Fibroblast of skin of right biceps (primary cell): Measurements from ENCODE around the gene PTP4A2.

Experiments used
- DNase-seq: peaks from one replicate; pipeline ENCODE4 v3.0.0-alpha.2; 2013

PTP4A2 gene

DNA sequence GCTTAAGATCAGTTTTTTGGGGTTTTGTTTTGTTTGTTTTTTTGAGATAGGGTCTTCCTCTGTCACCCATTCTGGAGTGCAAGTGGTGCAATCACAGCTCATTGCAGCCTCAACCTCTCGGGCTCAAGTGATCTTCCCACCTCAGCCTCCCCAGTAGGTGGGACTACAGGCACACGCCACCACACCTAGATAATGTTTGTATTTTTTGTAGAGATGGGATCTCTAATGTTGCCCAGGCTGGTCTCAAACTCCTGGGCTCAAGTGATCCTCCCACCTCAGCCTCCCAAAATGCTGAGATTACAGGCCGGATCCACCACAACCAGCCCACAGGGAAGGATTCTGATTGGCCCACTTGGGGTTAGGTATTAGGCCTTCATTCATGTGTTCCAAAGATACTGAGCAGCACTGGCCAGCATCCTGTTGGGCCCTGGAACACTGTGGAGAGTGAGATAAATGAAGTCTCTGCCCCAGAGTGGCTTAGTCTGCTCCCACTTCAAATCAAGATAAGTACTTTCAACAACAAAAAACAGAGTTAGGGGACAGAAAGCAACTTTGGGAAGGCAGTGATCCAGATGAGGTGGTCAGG is 54.7 kb downstream of the PTP4A2 start:
- no peak for DNase-seq

DNA sequence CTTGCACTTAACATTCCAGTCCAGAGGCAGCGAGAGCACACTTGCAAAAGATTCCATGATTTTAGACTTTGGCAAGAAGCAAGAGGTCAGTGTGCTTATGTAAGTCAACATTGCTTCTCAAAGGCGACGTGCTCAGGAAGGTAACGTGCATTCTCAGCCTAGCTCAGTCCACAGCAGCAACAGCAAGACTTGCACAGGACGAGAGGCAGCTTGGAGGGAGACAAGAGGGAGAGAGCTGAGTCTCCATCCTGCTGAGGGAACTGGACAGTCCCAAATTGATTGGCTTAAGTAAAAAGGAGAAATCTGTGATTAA is 56.5 kb downstream of the PTP4A2 start:
- no peak for DNase-seq

DNA sequence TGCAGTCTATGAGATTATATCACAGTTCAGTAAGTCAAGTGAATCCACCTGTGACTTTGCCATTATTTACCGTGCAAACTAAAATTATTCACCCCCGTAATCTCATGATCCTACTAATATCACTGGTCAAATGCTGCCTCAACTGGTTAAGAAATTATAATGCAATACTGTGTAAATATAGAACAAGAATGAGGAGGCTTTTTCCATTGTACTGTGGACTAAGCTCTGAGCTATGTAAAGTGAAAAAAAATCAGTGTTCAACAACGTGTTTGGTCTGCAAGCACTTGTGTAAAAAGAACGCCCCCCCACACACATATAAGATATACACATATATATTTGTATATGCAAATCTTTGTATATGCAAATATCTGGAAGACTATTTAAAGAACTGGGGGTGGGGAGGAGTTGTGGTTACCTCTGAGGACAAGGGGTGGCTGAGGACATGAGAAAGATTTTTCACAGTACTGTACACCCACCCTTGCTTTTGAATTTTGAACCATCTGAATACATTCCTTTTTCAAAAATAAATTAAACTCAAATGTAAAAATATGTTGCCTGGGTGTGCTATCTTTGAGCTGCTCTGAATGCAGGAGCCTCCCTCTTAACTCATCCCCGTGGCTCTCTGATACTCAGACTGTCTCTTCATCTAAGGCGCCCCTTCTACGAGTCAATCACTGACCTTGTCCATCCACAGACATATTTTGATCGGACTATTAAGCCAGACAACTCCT is 57.0 kb downstream of the PTP4A2 start:
- no peak for DNase-seq

DNA sequence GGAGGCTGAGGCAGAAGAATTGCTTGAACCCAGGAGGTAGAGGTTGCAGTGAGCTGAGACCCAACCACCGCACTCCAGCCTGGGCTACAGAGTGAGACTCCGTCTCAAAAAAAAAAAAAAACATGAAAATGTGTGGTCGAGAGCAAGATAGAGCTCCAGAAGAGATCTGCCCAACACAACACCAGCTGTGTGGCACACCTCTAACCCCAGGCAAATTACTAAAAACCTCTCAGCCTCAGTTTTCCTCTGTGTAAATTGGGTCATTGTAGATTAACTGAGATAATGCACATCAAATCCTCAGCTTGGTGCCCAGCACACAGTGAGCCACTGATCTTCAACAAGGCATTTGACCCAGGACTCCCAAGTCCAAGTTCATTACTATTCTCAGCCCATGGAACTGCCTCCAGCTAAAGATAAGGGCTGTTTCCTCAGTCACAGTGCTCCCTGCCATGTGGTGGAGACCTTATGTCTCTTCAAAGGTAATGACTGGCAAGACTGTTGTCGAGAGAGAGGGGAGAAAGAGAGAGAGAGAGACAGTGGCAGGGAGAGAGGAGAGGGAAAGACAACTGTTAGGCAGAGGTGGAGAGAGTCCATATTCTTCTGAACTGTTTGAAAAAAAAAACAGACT is 58.1 kb downstream of the PTP4A2 start:
- no peak for DNase-seq

DNA sequence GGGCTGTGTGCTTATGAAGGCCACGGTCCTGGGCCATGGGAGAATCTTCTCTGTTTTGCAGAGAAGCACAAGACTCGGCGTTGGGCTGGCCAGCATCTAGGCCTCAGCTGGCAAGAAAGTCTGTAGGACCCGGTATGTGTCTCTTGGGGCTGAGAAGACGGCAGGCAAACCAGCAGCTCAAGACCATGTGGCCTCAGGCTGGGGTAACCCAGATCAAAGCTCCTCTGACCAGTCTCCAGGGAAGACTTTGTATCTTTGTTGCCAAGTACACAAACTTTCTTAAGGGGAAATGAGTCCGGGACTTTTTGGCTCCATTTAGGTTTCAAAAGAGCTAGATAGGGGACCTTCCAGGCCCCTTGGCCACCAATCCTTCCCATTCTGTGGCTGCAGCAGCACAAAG is 60.1 kb downstream of the PTP4A2 start:
- no peak for DNase-seq

DNA sequence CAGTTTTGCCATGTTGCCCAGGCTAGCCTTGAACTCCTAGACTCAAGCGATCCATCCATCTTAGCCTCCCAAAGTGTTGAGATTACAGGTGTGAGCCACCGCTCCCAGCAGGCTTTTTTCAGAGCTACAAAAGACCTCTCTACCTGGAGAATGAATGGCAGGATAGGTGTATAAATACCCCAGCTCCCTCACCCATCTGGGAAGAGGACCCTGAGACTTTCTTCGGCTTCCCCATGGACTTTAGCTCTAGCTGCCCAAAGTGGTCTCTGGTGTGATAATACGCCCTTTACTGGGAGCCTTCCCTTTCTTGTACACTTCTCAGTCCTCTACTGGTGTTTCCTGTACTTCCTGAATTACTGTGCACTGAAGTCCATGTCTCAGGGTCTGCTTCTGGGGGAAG is 60.6 kb downstream of the PTP4A2 start:
- DNase-seq, result no peak

DNA sequence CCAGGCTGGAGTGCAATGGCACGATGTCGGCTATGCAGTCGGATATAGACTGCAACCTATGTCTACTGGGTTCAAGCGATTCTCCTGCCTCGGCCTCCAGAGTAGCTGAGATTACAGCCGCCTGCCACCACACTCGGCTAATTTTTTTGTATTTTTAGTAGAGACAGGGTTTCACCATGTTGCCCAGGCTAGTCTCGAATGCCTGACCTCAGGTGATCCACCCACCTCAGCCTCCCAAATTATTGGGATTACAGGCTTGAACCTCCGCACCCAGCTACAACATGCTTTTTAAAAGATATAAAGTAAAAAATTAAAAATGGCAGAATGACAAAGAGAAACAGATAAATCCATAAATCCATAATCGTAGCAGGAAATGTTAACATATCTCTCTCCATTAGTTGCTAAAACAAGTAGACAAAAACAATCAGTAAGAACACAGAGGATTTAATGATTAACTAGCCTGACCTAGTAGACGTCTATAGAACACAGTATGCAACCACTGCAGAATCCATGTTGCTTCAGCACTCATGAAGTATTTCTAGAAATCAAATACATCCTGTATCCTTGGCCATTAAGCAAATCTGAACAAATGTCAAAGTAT is 62.4 kb downstream of the PTP4A2 start:
- no peak for DNase-seq

DNA sequence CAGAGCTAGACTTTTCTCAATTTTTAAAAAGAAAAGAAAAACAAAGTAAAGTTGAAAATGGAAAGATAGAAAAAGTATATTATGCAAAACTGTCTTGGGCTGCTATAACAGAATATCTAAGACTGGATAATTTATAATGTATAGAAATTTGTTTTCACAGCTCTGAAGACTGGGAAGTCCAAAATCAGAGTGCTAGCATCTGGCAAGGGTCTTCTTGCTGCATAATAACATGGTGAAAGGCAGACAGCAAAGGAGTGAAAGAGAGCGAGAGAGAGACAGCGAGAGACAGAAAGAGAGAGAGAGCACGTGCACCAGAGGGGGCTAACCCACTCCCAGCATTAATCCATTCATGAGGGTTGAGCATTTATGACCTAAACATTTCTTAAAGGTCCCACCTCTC is 63.2 kb downstream of the PTP4A2 start:
- DNase-seq, result no peak

DNA sequence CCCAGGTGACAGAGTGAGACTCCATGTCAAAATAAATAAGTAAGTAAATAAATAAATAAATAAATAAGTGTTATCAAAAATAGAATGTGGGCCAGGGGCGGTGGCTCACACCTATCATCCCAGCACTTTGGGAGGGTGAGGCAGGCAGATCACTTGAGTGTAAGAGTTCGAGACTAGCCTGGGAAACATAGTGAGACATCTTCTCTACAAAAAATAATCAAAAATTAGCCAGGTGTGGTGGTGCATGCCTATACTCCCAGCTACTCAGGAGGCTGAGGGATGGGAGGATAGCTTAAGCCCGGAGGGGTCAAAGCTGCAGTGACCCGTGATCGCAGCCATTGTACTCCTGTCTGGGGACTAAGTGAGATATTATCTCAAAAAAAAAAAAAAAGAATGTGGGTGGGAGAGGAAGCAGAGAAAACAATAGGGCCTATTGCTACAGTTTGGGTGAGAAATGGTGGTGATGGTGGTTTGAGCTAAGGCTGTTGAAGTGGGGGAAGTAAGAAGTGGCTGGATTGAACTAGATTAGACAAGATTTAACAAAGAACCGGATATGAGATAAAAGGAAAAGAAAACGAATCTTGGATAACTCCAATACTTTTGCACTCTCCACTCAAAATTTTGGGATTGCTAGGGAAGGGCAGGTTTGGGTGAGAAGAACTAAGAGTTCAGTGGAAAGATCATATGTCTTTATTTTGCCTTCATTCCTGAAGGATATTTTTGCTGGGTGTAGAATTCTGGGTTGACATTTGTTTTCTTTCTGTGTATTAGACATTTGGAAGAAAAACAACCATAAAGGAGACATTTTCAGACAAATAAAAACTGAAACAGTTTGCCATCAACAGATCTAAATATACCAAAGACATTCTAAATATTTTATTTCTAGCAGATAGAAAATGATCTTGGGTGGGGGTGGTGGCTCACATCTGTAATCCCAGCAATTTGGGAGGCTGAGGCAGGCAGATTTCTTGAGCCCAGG is 65.2 kb downstream of the PTP4A2 start:
- DNase-seq, result no peak

DNA sequence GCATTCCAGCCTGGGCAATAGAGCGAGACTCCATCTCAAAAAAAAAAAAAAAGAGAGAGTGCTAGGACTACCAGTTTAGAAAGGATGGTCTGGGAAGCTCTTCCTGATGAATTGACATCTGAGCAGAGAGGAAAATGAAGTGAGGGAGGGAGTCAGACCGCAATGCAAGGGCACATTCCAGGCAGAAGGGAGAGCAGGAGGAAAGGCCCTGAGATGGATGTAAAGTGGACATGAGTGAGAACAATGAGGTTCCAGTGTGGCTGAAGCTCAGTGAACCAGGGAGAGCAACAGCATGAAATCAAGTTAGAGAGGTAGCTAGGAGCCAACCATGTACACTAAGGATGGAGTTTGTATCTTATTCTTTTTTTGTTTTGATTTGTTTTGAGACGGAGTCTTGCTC is 66.5 kb downstream of the PTP4A2 start:
- DNase-seq, result no peak

DNA sequence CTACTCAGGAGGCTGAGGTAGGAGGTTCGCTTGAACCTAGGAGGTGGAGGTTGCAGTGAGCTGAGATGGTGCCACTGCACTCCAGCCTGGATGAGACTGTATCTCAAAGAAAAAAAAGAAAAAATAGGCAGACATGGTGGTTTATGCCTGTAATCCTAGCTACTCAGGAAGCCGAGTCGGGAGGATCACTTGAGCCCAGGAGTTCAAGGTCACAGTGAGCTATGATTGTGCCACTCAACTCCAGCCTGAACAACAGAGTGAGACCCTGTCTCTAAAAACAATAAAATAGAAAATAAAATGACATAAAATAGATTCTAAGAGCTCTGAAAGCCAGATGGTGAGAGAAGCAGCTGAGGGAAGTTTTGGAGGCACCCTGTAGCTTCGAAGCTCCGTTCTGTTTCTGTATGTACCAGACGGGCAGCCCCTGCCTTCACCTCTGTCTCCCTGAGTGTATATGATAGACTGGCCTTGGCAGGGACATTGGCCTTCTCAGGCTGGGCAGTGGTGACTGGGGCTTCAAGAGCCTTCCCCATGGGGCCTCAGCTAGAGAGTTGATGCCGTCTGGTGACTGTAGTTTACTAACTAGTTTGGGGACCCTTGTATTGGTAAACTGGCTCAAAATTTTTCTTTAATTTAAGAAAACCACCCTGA is 68.0 kb downstream of the PTP4A2 start:
- no peak for DNase-seq

DNA sequence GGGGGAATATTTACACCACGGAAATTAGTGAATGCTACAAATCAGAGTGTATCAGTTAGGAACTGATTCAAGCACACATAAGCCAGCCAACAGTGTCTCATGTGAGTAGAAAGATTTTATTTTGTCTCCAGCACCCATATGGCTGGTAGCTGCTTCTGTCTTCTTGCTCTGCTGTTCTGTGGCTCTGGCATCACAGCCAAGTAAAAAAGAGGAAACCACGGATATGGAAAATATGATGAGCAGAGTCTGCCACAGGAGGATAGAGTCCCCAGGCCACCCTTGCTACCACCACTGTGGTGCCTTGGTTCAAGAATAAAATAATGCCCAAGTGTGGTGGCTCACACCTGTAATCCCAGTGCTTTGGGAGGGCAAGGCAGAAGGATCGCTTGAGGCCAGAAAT is 68.7 kb downstream of the PTP4A2 start:
- no peak for DNase-seq

DNA sequence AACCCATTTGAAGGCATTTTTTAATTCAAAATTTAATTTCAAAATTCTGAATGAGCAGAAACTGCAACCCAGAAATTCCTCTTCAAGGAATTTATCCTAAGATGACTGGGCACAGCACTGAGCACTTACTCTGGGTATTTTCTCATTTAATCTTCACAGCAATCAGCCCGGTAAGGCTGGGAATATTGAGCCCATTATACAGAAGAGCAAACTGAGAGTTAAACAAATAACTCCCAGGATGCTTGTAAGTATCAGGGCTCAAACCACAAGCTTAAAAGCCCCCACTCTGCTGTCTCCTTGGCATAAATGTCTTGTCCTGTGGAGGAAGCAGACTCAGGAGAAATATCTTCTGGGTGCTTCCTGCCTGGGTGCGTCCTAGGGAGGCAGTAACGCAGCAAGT is 69.3 kb downstream of the PTP4A2 start:
- no peak for DNase-seq

DNA sequence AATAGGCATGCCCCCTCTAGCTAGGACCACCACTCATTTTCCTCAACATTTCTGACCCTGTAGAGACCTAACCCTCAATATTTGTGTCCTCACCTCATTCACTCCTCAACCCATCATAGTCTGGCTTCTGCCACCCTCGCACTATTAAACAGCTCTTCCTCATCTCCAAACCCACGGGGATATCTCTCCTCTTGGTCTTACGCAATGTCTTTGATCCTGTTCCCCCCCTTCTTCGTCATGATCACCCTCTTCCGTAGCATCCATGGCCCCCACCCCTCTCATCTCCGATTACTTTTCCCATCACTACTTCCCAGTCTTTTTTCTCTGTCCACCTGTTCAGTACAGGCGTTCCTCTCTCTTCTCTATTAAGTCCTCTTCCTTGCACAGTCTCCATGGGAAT is 70.6 kb downstream of the PTP4A2 start:
- DNase-seq, result no peak

DNA sequence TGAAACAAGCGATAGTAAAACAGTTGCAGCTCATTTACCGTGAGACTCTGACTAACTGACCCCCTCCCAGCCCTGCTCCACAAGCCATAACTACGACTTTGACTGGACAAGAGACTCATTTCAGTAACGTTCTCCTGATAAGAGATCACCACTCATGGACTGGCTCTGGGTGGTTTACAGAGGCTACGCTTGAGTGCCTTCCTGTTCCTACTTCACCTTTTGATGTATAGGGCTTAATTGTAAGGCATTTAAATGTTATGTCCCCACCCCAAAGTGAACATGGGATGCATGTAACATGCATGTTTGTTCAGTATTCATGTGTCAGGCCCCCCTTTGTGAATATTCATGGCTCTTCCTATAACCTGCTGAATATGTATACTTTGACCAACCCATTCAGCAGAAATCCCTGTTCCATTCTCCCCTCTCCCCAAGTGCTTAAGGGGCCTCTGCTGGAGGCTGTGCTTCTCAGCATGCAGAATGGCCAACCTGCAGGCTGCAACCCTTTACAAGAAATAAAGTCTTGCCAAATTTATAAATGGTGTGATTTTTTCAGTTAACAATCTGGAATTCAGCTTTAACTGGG is 71.6 kb downstream of the PTP4A2 start:
- DNase-seq, result no peak

DNA sequence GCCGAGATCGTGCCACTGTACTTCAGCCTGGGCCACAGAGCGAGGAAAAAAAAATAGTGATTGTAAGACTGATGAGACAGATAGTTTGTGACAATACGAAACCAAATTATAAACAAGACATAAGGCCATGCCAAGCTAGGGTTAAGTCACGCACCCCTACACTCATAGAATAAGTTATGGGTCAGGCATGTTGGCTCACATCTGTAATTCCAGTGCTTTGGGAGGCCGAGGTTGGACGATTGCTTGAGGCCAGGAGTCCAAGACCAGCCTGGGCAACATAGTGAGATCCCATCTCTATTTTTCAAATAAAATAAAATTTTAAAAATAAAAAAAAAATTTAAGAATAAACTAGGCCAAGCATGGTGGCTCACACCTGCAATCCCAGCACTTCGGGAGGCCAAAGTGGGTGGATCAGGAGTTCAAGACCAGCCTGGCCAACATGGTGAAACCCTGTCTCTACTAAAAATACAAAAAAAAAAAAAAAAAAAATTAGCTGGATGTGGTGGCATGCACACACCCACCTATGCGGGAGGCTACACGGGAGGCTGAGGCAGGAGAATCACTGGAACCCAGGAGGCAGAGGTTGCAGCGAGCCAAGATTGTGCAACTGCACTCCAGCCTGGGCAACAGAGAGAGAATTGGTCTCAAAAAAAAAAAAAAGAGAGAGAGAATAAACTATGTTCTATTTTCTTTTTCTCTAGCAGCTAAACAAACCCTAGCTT is 72.3 kb downstream of the PTP4A2 start:
- DNase-seq, result no peak

DNA sequence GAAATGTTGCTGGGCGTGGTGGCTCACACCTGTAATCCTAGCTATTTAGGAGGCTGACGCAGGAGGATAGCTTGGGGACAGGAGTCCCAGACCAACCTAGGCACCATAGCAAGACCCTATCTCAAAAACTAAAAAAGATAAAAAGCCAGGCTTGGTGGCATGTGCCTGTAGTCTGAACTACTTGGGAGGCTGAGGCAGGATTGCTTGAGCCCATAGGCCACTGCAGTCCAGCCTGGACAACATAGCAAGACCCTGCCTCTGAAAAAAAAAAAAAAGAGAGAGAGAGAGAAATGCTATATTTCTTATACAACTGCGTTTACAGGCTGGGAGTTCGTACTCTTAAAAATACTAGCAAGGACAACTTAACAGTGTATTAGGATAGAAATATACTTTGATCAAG is 76.1 kb downstream of the PTP4A2 start:
- no peak for DNase-seq

DNA sequence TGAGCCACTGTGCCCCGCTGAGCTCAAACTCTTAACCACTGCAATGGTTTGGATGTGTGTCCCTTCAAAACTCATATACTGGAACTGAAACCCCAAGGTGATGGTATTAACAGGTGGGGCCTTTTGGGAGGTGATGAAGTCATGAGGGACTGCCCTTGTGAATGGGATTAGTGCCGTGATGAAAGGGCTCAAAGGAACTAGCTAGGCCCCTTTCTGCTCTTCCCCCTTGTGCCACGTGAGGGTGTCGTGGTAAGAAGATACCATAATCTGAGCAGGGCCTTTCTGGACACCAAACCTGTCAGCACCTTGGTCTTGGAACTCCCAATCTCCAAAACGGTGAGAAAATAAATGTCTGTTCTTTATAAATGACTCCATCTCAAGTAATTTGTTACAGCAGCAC is 76.8 kb downstream of the PTP4A2 start:
- DNase-seq, result no peak

DNA sequence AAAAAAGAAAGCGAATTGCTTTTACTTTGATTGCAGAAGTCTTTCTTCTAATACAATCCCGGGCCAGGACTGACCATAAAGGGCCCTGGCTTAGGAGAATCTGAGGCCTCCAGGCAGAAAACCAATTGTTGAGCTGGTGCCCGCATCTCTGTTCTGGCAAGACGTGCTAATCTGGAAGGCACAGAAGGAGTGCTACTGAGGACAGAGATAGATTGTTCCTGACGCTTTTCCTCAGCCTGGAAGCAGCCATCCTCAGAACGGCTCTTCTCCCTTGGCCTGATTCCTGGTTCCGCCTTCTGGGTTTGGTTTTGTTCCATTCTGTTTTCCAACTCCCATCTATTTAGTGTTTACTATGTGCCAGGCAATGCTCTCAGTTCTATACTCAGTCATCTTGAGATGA is 77.6 kb downstream of the PTP4A2 start:
- no peak for DNase-seq

DNA sequence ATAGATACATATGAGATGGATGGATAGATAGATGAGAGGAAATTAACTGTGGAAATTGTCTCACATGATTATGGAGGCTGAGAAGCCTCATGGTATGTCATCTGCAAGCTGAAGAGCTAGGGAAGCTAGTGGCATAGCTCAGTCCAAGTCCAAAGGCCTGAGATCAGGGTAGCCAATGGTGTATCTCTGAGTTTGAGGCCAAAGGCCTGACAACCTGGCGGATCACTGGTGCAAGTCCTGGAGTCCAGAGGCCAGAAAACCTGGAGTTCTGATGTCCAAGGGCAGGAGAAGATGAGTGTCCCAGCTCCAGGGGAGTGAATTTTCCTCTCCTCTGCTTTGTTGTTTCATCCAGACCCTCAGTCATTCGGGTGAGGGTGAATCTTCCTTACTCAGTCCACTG is 78.4 kb downstream of the PTP4A2 start:
- DNase-seq, result no peak

DNA sequence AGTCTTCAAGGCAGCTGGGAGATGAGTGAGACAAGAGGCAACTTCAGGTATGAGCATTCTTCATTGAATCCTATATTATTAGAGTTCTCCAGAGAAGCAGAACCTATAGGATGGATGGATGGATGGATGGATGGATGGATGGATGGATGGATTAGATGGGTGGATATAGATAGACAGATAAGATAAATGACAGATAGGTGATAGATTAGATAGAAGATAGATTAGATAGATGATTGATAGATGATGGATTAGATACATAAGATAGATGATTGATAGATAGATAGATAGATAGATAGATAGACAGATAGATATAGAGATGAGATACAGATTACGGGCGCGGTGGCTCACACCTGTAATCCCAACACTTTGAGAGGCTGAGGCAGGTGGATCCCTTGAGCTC is 79.1 kb downstream of the PTP4A2 start:
- no peak for DNase-seq

DNA sequence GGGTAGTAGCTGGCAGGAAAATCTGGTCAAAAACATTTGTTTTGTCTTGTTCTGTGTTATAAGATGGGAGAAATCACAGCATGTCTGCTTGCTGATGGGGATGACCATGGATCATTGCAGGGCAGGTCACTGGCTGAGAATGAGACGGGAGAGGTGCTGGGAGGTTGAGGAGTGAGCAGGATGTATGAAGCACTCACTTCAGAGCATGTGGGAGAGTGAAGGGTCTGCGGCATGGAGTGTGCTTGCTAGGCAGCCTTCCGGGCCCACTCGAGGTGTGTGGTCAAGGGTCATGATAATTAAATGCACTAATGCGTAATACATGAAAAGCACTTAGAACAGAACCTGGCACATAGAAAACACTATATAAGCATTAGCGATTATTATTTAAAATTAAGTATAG is 80.3 kb downstream of the PTP4A2 start:
- DNase-seq, result no peak
